NOMO-1 treated with DMSO at 0.1 percent for 48 hours (cell line): Measurements from ENCODE around the gene NPAS3.

Experiments
- DNase-seq: peaks from one replicate; lab custom pipeline; 2025; ENCODE audit not compliant: unreplicated experiment; lab: John Stamatoyannopoulos, UW

NPAS3 gene

GRCh38 chr14:33692762-33693161 is 754.1 kb downstream of the NPAS3 start:
- DNase-seq: no peak

DNA sequence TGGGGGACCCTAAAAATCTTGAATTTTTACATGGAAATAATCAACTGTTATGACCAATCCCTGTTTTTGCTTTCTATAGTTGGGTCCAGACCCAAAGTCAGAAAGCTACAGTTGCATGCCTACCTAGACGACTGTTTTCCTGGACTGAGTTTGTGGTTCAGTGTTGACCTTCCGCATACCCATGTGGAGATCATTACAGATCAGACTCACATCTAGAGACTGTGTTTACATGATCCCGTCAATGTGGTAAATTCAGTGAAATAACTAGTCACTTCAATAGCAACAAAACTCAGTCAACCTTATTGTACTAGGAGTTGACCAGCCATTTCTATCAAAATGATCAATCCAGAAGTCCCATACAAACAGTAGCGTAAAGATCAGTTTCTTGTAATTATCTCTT is 754.6 kb downstream of the NPAS3 start:
- DNase-seq: no peak

DNA sequence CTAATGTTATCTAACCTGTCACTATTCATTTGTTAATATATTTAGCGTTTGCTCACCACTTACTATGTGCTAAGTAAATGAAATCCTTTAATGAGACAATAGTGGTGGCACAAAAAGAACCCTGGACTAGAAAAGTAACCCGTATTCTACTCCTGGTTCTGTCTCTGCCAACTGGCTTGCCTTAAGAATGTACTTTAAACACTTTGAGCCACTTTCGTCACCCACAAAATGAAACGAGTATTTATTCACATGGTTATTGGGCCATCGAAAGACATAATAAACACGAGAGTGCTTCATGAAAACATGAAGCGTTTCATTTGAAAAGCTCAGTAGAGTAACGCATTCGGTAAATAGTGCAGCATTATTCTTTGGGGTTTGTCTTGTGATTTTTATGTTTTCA is 757.5 kb downstream of the NPAS3 start:
- DNase-seq: no peak

- no peak for DNase-seq
Measured at GRCh38 chr14:33699300-33699983, 760.8 kb downstream of the NPAS3 start.

GRCh38 chr14:33700052-33700451 is 761.4 kb downstream of the NPAS3 start:
- DNase-seq: no peak

DNA sequence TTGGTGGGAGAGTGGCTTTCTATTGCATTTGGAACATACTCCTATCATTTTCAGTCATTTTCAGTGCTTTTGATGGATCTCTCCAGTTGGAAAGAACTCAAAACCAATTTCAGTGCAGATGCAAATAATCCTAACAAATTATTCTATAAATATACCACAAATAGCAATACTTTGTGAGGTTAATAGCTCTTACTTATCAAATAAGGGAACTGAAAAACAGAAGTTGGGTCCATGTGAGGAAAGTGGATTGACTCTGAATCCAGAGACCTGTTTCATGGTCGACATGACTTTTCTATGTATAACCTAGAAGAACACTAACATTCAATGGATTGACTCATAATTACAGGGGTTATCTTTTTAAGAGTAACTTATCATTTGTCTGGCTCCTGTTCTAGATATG is 763.6 kb downstream of the NPAS3 start:
- DNase-seq: no peak

DNA sequence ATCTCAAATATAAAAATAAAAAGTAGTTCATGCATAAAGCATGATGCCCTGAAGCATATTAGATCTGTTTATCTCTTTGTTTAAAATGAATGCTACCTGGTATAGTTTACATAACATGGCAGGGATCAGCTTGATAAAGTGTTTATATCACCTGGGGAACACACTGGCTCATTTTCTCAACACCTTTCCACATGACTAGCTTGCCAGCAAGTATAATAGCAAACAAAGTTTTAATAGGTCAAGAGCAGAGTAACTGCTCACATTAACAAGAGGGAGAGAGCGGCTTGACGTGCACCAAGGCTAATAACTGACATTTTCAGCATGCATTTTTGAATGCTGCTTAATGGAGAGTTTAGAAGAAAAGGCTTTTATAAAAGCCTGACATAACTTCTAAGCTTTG is 765.8 kb downstream of the NPAS3 start:
- no peak for DNase-seq

DNA sequence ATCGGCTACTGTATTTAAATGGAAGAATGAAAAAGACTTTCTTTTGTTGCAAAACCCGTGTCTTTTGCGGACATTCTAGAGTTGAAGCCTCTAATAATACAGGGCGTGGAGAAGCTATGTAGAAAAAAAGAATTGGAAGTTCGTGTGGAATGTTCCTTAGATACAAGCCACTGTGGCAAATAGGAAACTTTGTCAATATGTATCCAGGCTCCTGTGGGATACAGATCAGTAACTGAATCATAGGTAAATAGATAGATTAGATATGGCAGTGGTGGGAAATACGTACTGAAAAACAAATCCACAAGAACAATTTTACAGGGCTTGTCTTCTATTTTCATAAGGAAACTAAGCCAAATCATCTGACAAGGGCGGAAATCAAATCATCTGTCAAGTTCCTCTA is 766.8 kb downstream of the NPAS3 start:
- DNase-seq: no peak

DNA sequence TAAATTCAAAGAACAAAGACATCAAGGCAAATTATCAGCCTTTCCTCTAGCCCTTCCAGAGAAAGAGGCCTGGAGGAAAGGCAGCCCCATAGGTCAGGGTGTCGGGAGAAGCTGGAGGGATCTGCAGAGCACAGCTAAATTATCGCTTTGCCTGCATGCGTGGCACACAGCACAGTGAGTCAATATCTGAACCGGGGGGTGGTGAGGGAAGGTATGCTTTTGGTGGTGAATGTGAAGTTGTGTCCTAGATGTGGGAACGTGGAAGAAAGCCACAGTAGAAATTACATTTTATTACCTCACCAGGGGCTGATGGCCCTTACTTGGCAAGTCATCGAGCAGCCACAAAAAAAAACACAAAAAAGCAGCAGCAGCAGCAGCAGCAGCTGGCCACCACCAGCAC is 769.0 kb downstream of the NPAS3 start:
- no peak for DNase-seq

GRCh38 chr14:33709283-33709682 is 770.6 kb downstream of the NPAS3 start:
- DNase-seq: no peak

- no peak for DNase-seq
Measured at GRCh38 chr14:33709711-33710110, 771.0 kb downstream of the NPAS3 start.

- no peak for DNase-seq
Measured at GRCh38 chr14:33710273-33710672, 771.6 kb downstream of the NPAS3 start.

- DNase-seq: no peak
Measured at GRCh38 chr14:33711194-33711593, 772.5 kb downstream of the NPAS3 start.

GRCh38 chr14:33711811-33712216 is 773.1 kb downstream of the NPAS3 start:
- no peak for DNase-seq

GRCh38 chr14:33714527-33715226 is 776.0 kb downstream of the NPAS3 start:
- no peak for DNase-seq

- DNase-seq: no peak
Measured at GRCh38 chr14:33715227-33715528, 776.5 kb downstream of the NPAS3 start.

DNA sequence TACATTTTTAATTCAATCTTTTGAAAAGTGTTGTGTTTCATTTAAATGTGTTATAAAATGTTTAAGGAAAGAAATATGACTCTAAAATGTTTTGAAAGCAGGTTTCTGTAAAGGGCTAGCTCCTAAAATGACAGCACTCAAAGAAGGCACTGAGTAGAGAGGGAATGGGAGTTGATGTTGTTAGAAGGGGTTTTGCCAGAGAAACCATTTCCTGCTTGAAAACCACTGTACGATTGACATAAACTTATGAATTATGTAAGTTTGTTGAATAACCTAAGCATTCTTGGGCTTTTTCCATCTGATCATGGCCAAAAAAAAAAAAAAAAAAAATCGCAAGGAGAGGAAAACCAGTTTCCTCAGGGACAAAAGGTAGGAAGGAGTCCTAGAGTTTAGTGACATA is 778.2 kb downstream of the NPAS3 start:
- no peak for DNase-seq

DNA sequence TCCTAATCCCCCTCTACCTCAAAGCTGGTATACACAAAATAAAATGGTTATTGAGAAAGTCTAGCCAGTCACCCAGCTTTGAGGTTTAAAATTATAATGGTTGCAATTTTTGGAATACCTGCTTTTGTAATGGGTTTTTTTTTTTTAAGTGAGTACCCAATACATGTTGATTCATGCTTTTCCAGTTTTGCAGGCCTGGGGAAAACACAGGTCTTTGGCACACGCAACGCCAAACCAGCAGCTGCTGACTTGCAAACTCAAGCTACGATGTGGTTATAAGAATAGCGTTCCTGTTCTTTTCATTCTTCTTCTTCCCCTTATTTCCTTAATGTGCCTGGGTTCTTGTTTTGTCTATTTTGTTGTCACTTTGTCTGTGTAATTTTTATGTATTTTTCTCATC is 779.2 kb downstream of the NPAS3 start:
- no peak for DNase-seq

GRCh38 chr14:33720284-33720787 is 781.7 kb downstream of the NPAS3 start:
- no peak for DNase-seq

DNA sequence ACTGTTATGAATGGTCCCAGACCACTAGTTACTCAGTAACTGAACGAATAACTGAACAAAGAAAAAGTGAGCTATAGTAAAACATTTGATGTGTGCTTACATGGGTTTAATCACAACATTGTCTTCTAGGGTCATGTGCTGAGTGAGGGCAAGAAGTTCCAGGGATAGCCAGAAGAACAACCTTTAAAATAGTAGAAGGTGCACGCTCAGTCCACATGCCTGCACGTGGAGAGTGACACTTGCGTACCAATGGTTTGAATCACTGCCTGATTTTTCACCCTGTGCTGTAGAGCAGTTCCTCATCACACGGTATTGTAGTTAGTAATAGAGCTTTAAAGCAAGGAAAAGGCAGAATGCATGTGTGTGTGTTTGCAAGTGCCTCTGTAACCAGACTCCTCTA is 788.0 kb downstream of the NPAS3 start:
- no peak for DNase-seq

DNA sequence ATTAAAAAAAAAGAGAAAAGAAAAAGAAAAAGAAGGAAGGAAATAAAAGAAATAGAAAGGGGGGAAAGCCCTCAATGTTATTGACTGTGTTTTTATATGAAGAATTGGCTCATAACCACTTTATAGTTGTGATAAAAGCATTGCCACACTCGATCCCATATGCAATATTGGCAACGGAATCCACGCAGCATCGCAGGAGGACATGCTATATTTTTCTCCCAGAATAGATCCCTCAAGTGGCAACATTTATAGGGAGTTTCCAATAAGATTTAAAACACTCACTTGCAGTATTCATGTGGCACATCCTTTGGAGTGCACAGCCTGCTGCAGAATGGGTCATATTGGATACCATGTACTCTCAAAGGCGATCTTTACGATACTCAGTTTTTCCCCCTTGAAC is 788.9 kb downstream of the NPAS3 start:
- DNase-seq: no peak

DNA sequence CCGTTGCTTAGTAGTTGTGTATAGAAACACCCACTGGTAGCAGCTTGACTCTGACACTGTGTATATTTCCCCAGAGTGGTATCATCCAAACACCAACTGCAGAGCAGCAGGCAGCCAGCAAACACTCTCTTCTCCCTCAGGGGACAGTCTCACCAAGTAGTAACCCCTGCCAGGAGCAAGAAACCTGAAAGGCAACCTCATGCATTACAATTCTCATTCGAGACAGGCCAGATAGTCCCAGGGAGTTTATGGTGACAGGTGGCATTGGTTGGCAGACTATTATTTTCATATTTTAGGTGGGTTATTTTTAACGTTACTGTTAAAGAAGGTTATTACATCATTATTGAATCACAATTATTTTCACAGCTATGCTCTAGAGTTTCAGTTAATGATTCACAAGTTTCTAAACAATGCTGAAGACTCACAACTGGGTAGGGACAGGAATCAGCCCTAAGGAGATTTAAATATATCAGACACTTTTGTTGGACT is 789.4 kb downstream of the NPAS3 start:
- no peak for DNase-seq

DNA sequence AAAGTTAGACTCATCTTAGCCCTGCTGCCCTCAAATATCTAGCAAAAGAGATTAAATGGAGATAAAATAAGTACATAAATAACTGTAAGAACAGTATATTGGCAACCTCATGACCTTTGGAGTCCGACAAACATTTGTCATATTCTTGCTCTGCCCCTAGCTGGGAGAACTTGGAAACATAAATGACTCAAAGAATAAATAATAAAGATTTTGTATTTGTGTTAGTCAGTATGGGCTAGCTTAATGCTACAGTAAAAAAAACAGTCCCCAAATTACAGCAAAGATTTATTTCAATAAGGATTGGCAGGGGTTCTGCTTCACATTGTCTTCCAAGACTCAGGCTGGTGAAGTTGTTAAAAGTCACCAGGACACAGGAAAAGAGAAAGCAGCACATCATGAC is 791.5 kb downstream of the NPAS3 start:
- DNase-seq: no peak
